DOHH2 (cell line): Measurements from ENCODE around the gene TGFB2.

Experiments
- CTCF ChIP-seq: fragments of 200-600 bp; sonication (generic); IDR thresholded peaks from one replicate; pipeline ENCODE4 v1.5.1; 2014; ENCODE audit warnings: antibody characterized with exemption, mild to moderate bottlenecking, low read depth, low read length; ENCODE audit not compliant: poor library complexity, severe bottlenecking
- EZH2phosphoT487 ChIP-seq: fragments of 200-600 bp; sonication (generic); IDR thresholded peaks from 2 replicates; pipeline ENCODE4 v1.6.1; 2017; ENCODE audit warnings: borderline replicate concordance, mild to moderate bottlenecking, antibody characterized with exemption, low read length, moderate library complexity, mixed read lengths

GRCh38 chr1:218435528-218435927 is 90.4 kb downstream of the TGFB2 start:
- TF ChIP-seq CTCF (no peak), EZH2phosphoT487 (no peak)
